GM19035 (cell line): ENCODE measurements around the gene RBM45.

ENCODE experiments used
- ATAC-seq: cut with Tn5 transposase; IDR thresholded peaks from one replicate; pipeline ENCODE4 v1.9.1; 2021; ENCODE audit not compliant: unreplicated experiment

The RBM45 gene

DNA sequence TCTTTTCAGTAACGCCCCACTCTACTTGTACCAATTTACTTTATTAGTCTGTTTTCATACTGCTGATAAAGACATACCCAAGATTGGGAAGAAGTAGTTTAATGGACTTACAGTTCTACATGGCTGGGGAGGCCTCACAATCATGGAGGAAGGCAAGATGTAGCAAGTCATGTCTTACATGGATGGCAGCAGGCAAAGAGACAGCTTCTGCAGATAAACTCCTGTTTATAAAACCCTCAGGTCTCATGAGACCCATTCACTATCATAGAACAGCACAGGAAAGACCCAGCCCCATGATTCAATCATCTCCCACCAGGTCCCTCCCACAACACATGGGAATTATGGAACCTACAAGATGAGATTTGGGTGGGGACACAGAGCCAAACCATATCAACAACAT lies 43.3 kb downstream of the RBM45 start:
- ATAC-seq: no peak

DNA sequence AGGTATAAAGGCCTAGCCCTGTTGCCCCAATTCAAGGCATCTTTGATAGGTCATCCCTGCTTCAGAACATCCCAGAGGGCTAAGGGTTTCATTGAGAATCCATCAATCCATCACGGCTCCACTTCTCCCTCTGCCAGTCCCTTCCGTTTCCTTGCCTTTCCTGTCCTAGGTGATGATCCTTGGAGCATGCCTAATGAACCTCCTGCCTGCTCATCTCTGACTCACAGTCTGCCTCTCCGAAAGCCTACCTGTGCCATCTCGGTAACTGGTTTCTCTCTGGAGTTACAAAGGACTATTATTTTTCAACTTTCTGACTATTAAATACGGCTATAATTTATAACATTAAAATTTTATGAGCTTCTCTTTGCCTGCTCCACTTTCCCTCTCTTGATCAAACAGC lies 45.3 kb downstream of the RBM45 start:
- ATAC-seq: no peak

DNA sequence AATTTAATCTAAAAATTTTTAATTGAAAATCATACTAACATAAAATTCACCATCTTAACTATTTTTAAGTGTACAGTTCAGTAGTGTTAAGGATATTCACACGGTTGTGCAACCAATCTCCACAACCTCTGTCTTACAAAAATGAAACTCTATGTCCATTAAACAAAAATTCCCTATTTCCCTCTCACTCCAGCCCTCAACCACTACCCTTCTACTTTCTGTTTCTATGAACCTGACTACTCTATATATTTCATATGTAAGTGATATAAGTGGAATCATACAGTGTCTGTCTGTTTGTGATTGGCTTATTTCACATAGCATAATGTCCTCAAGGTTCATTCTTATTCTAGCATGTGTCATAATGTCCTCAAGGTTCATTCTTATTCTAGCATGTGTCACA lies 47.7 kb downstream of the RBM45 start:
- ATAC-seq: no peak

DNA sequence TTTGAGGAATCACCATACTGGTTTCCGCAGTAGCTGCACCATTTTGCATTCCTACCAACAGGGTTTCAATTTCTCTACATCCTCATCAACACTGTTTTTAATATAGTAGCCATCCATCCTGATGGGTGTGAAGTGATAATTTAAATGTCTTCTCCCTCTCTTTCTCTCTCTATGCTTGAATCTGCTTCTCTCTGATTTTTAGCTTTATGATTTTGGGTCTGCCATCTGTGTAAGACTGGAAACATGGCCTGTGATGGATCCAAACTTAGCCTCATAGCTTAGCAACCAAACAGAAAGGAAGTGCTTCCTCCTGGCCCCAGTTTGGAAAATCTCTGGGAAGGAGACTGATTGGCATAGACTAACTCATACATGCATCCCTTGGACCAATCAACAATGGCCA lies 48.4 kb downstream of the RBM45 start:
- ATAC-seq: no peak

DNA sequence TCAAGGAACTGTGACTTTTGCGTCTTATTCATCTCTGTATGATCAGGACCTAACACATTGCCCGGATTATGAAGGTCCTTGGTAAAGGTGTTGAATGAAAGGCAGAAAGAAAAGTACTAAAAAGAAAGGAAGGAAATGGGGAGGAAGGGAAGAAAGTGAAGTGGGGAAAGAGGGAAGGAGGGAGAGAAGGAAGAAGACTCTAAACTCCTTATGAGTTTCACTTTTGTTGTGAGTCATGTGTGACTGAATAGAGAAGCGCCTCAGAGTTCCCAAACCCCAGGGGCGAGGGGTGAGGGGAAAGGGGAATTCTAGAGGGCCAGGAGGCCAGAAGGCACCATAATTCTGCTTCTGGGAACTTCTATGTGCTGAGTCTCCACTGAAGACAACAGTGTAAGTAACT lies 51.2 kb downstream of the RBM45 start:
- no peak for ATAC-seq

DNA sequence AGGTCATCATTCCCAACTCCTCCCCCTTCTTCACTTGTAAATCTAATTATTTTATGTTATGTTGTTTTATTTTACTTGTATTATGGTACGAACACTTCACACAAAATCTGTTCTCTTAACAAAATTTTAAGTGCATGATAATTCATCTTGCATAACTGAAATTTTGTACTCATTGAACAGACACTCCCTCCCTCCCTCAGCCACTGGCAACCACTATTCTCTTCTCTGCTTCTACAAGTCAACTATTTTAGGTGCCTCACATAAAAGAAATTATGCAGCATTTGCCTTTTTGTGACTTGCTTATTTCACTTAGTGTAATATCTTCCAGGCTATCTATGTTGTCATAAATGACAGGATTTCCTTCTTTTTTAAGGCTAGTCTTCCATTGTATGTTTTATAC lies 51.7 kb downstream of the RBM45 start:
- no peak for ATAC-seq

DNA sequence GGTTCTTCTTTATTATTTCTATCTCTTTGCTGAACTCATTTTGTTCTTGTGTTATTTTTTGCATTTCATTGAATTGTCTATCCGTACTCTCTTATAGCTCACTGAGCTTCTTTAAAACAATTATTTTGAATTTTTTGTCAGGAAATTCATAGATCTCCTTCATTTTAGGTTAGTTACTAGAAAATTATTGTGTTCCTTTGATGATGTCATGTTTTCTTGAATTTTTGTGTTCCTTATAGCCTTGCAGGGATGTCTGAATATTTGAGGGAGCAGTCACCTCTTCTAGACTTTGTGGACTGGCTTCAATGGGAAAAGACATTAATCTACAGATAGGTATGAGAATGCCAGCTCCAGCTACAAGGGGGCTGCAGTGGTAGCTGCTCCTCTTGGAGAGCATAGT lies 61.4 kb downstream of the RBM45 start:
- ATAC-seq: no peak

DNA sequence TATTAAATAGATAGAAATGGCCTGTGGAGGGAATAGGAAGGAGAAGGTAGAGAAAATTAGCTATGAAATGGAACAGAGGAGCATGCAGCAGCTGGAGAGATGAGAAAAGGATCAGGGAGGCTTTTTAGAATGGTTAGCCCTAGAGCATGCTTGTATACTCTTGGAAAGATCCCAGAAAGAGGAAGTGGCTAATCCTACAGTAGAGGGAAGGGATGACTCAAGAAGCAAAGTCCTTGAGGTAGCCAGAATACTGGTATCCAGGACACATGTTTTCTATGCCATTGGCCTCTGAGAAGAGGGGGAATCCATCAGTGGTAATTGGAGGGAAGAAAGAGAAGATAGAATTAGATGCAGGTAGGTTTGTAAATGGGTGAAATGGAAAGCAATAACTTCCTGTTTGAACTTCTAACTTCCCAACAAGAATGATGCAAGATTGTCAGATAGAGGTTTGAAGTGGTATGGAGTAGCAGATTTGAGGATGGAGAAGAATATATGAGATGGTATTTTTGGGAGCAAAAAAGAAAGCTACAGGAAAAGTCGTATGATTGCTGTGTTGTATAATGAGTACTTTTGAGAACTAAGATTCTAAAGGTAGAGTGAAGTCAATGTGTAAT lies 64.9 kb downstream of the RBM45 start:
- ATAC-seq: no peak
